Measurements from ENCODE around the gene KCNQ1.

- TF ChIP-seq, protein P1, sequence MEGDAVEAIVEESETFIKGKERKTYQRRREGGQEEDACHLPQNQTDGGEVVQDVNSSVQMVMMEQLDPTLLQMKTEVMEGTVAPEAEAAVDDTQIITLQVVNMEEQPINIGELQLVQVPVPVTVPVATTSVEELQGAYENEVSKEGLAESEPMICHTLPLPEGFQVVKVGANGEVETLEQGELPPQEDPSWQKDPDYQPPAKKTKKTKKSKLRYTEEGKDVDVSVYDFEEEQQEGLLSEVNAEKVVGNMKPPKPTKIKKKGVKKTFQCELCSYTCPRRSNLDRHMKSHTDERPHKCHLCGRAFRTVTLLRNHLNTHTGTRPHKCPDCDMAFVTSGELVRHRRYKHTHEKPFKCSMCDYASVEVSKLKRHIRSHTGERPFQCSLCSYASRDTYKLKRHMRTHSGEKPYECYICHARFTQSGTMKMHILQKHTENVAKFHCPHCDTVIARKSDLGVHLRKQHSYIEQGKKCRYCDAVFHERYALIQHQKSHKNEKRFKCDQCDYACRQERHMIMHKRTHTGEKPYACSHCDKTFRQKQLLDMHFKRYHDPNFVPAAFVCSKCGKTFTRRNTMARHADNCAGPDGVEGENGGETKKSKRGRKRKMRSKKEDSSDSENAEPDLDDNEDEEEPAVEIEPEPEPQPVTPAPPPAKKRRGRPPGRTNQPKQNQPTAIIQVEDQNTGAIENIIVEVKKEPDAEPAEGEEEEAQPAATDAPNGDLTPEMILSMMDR (optimal IDR thresholded peaks at IDR 0.05 in 1 of 3, IDR thresholded peaks at IDR 0.05 in 1 of 3, conservative IDR thresholded peaks at IDR 0.05 in 1 of 3; ENCODE audit: extremely low read depth in 1 of 3, insufficient read depth in 2 of 3, low read length in 3 of 3), result no peak
- TF ChIP-seq EZH2 (IDR thresholded peaks at IDR 0.05; ENCODE audit: low read length), result no peak
Observed at GRCh38 chr11:2557381-2557780, 112.6 kb downstream of the KCNQ1 start.

Data from keratinocyte (primary cell).